GM12878 (cell line): ENCODE data around the gene ABI2. TPM values are rescaled to one million over a fixed set of nuclear protein-coding genes. Genes with fewer than 3 reads are reported as not detected.

ENCODE experiments used
- ATF7 ChIP-seq: fragments of 450-650 bp; IDR thresholded peaks from 2 replicates; pipeline ENCODE4 v1.6.1; 2016; ENCODE audit warnings: low read depth, mild to moderate bottlenecking
- CHD2 ChIP-seq: IDR thresholded peaks from 2 replicates; pipeline ENCODE4 v1.6.1; 2011; ENCODE audit warnings: low read depth, low read length, improper control_type of control experiment, borderline replicate concordance
- CREB1 ChIP-seq: IDR thresholded peaks from 2 replicates; pipeline ENCODE4 v1.6.1; 2012; ENCODE audit warnings: low read depth, mild to moderate bottlenecking, inconsistent platforms
- HDGF ChIP-seq: fragments of 450-650 bp; IDR thresholded peaks from 2 replicates; pipeline ENCODE4 v1.6.1; 2016; ENCODE audit warnings: antibody characterized with exemption
- MAX ChIP-seq: IDR thresholded peaks from 2 replicates; pipeline ENCODE4 v1.6.1; 2012; ENCODE audit warnings: low read depth, low read length, improper control_type of control experiment
- MLLT1 ChIP-seq: fragments of 450-650 bp; IDR thresholded peaks from 2 replicates; pipeline ENCODE4 v1.6.1; 2016; ENCODE audit warnings: mild to moderate bottlenecking
- MXI1 ChIP-seq: fragments of 150-350 bp; IDR thresholded peaks from 2 replicates; pipeline ENCODE4 v1.6.1; 2011; ENCODE audit warnings: low read depth, mild to moderate bottlenecking, inconsistent platforms, low read length, improper control_type of control experiment
- MYC ChIP-seq: IDR thresholded peaks from 2 replicates; pipeline ENCODE4 v1.6.1; 2011; ENCODE audit warnings: mild to moderate bottlenecking, low read length, moderate library complexity, inconsistent platforms; ENCODE audit not compliant: insufficient read depth, insufficient replicate concordance, insufficient read length, severe bottlenecking
- NKRF ChIP-seq: fragments of 450-650 bp; conservative IDR thresholded peaks from 2 replicates; pipeline ENCODE4 v1.6.1; 2017; ENCODE audit warnings: mild to moderate bottlenecking, moderate library complexity
- PRDM15 ChIP-seq: fragments of 450-650 bp; formaldehyde crosslinking; IDR thresholded peaks from 2 replicates; pipeline ENCODE4 v1.4.0; 2020; ENCODE audit warnings: mild to moderate bottlenecking, moderate library complexity
- RB1 ChIP-seq: fragments of 450-650 bp; formaldehyde crosslinking; IDR thresholded peaks from 2 replicates; pipeline ENCODE4 v1.6.1; 2017; ENCODE audit warnings: mild to moderate bottlenecking, borderline replicate concordance
- RBBP5 ChIP-seq: fragments of 200-600 bp; sonication (generic); conservative IDR thresholded peaks from 2 replicates; pipeline ENCODE4 v1.6.1; 2016
- RUNX3 ChIP-seq: IDR thresholded peaks from 2 replicates; pipeline ENCODE4 v1.6.1; 2012; ENCODE audit warnings: low read length, inconsistent platforms
- SIN3A ChIP-seq: IDR thresholded peaks from 2 replicates; pipeline ENCODE4 v1.6.1; 2012; ENCODE audit warnings: low read depth, low read length, improper control_type of control experiment
- SIX5 ChIP-seq: IDR thresholded peaks from 2 replicates; pipeline ENCODE4 v1.6.1; 2011; ENCODE audit warnings: mild to moderate bottlenecking, low read depth, low read length, moderate library complexity; ENCODE audit not compliant: severe bottlenecking
- SREBF2 ChIP-seq: IDR thresholded peaks from 2 replicates; pipeline ENCODE4 v1.6.1; 2012; ENCODE audit warnings: mild to moderate bottlenecking, low read length
- STAT1 ChIP-seq: fragments of 450-650 bp; conservative IDR thresholded peaks from 2 replicates; pipeline ENCODE4 v1.6.1; 2014; ENCODE audit warnings: antibody characterized with exemption, mild to moderate bottlenecking
- TAF1 ChIP-seq: IDR thresholded peaks from 2 replicates; pipeline ENCODE4 v1.6.1; 2011; ENCODE audit warnings: mild to moderate bottlenecking, low read depth, low read length, borderline replicate concordance
- WRNIP1 ChIP-seq: IDR thresholded peaks from 2 replicates; pipeline ENCODE4 v1.6.1; 2011; ENCODE audit warnings: low read depth, low read length, improper control_type of control experiment, borderline replicate concordance
- ZBTB33 ChIP-seq: fragments of 450-650 bp; IDR thresholded peaks from 2 replicates; pipeline ENCODE4 v1.6.1; 2017; ENCODE audit warnings: mild to moderate bottlenecking
- ZNF217 ChIP-seq: fragments of 450-650 bp; IDR thresholded peaks from 2 replicates; pipeline ENCODE4 v1.6.1; 2017; ENCODE audit warnings: antibody characterized with exemption, mild to moderate bottlenecking
- polyA plus RNA-seq, 11 experiments: library from polyadenylated mRNA; depleted of rRNA in 4 of 11; unstranded in 6 of 11; stranded (reverse) in 5 of 11; fragments of >200 nt; fragmentation: Nextera tagmentation in 4 of 11; fragmentation: Illumina TruSeq in 1 of 11; extraction: Ambion mirVana in 4 of 11; extraction: Trizol in 1 of 11; gene quantifications; 1 replicate in 1 of 11; 2 replicates in 10 of 11; pipeline versions ENCODE4 v1.2.1 to v1.2.3, GENCODE V29; 2011 to 2016; ENCODE audit warnings: inconsistent platforms in 2 of 11, missing spikeins in 2 of 11, low read depth in 1 of 11
- total RNA-seq, 4 experiments: library from RNA; depleted of rRNA in 3 of 4; stranded (reverse); fragments of >200 nt in 3 of 4; fragmentation: Illumina TruSeq in 1 of 4; extraction: Trizol in 1 of 4; gene quantifications; 2 replicates each; pipeline versions ENCODE4 v1.2.1 to v1.2.3, GENCODE V29; 2013 to 2021

ABI2 gene
- total and polyA plus RNA-seq, 10 of the 15 experiments (the other 5 are each of a cell fraction or from before 2014, with no cell fraction given), result 8.9 to 44.5 (median 30.3) TPM

GRCh38 chr2:203327901-203328759, at the start of gene ABI2 (continued):
- TF ChIP-seq WRNIP1 (no peak), STAT1 (no peak), CHD2 (peak; percentile 76; the same call in 1 of the 2 replicates), TAF1 (peak; percentile 5; the same call in 1 of the 2 replicates), ZBTB33 (no peak), ATF7 (no peak), MXI1 (peak; percentile 50; the same call in 1 of the 2 replicates), ZNF217 (no peak), SIN3A (no peak), RUNX3 (0 out of 2 replicates have a peak, but pooled peaks have one; percentile 3), CREB1 (0 out of 2 replicates have a peak, but pooled peaks have one; percentile 2), PRDM15 (CRISPR knock-in tag) (0 out of 2 replicates have a peak, but pooled peaks have one; percentile 27), SREBF2 (no peak), MYC (no peak), NKRF (peak; percentile 78), HDGF (no peak), RB1 (peak; percentile 34; the same call in 1 of the 2 replicates), MAX (no peak), MLLT1 (no peak), SIX5 (no peak), RBBP5 (no peak; the same call in 1 of the 2 replicates)
